HEK293 (cell line): ENCODE results near the gene AGFG1.
"Not testable (repeated sequence)": the region's sequence is repeated elsewhere in the genome, so short reads cannot be mapped to it uniquely, and the experiment has no call there.

Experiments used
- CTCF ChIA-PET: fragments of 350-600 bp; formaldehyde crosslinking; extraction: SDS; loops from one replicate; lab custom pipeline; 2021; ENCODE audit warnings: antibody characterized with exemption; lab: Yijun Ruan, JAX
- POLR2A ChIA-PET: fragments of 300-600 bp; formaldehyde crosslinking; extraction: SDS; loops from one replicate; lab custom pipeline; 2020; ENCODE audit warnings: antibody characterized with exemption, inconsistent platforms; lab: Yijun Ruan, JAX
- H3K27ac ChIP-seq: fragments of 200-500 bp; sonication (Bioruptor generic); 2 replicates; pipeline ENCODE4 v1.5.1; 2014; ENCODE audit warnings: low read depth, low read length, control low read depth, inconsistent platforms; ENCODE audit errors: extremely low read depth
- H3K36me3 ChIP-seq, 2 experiments: fragments of 200-500 bp in 1 of 2; sonication (Bioruptor generic) in 1 of 2; 1 replicate in 1 of 2; 2 replicates in 1 of 2; pipeline ENCODE4 v1.5.1; 2014 to 2017; ENCODE audit warnings: inconsistent platforms in 2 of 2, low read length in 2 of 2; ENCODE audit not compliant: control insufficient read depth in 2 of 2, insufficient read depth in 1 of 2
- H3K4me1 ChIP-seq: fragments of 200-500 bp; sonication (Bioruptor generic); 2 replicates; pipeline ENCODE4 v1.5.1; 2014; ENCODE audit warnings: mild to moderate bottlenecking, low read length, inconsistent platforms; ENCODE audit not compliant: control insufficient read depth, insufficient read depth
- H3K4me3 ChIP-seq: 2 replicates; pipeline ENCODE4 v1.5.1; 2011; ENCODE audit warnings: low read depth, mild to moderate bottlenecking, control low read depth, low read length, moderate library complexity
- H3K9me3 ChIP-seq: fragments of 200-500 bp; sonication (Bioruptor generic); 2 replicates; pipeline ENCODE4 v1.5.1; 2014; ENCODE audit warnings: low read depth, low read length, inconsistent platforms; ENCODE audit not compliant: control insufficient read depth, insufficient read depth
- HOXA7 ChIP-seq: sonication (generic); formaldehyde crosslinking; IDR thresholded peaks from 2 replicates; pipeline ENCODE4 v1.8.1; 2022; ENCODE audit warnings: missing genetic modification reagents, borderline replicate concordance
- KLF1 ChIP-seq: fragments of 450-650 bp; formaldehyde crosslinking; IDR thresholded peaks from 2 replicates; pipeline ENCODE4 v1.5.1; 2016; ENCODE audit warnings: missing biosample characterization, missing genetic modification characterization
- MZF1 ChIP-seq: fragments of 450-650 bp; formaldehyde crosslinking; IDR thresholded peaks from 2 replicates; pipeline ENCODE4 v1.5.1; 2017; ENCODE audit warnings: missing biosample characterization, missing genetic modification characterization, borderline replicate concordance
- SP7 ChIP-seq: fragments of 450-650 bp; formaldehyde crosslinking; IDR thresholded peaks from 2 replicates; pipeline ENCODE4 v1.5.1; 2016; ENCODE audit warnings: missing biosample characterization, missing genetic modification characterization
- YY2 ChIP-seq: fragments of 450-650 bp; formaldehyde crosslinking; IDR thresholded peaks from 2 replicates; pipeline ENCODE4 v1.5.1; 2016; ENCODE audit warnings: missing biosample characterization, missing genetic modification characterization
- ZBTB21 ChIP-seq: fragments of 450-650 bp; formaldehyde crosslinking; IDR thresholded peaks from 2 replicates; pipeline ENCODE4 v1.5.1; 2017; ENCODE audit warnings: missing biosample characterization, missing genetic modification characterization
- ZBTB26 ChIP-seq: fragments of 450-650 bp; formaldehyde crosslinking; optimal IDR thresholded peaks from 2 replicates; pipeline ENCODE3; 2016; ENCODE audit warnings: missing biosample characterization, mild to moderate bottlenecking, missing genetic modification characterization
- ZBTB6 ChIP-seq: fragments of 450-650 bp; formaldehyde crosslinking; IDR thresholded peaks from 2 replicates; pipeline ENCODE4 v1.5.1; 2017; ENCODE audit warnings: missing biosample characterization, missing genetic modification characterization
- ZNF146 ChIP-seq: fragments of 450-650 bp; formaldehyde crosslinking; IDR thresholded peaks from 2 replicates; pipeline ENCODE4 v1.5.1; 2016; ENCODE audit warnings: missing biosample characterization, missing genetic modification characterization
- ZNF16 ChIP-seq: fragments of 450-650 bp; formaldehyde crosslinking; IDR thresholded peaks from 2 replicates; pipeline ENCODE4 v1.5.1; 2016; ENCODE audit warnings: low read depth, missing biosample characterization, missing genetic modification characterization
- ZNF280D ChIP-seq: fragments of 450-650 bp; formaldehyde crosslinking; IDR thresholded peaks from 2 replicates; pipeline ENCODE4 v1.5.1; 2016; ENCODE audit warnings: missing biosample characterization, missing genetic modification characterization
- ZNF501 ChIP-seq: fragments of 450-650 bp; formaldehyde crosslinking; IDR thresholded peaks from 2 replicates; pipeline ENCODE4 v1.5.1; 2016; ENCODE audit warnings: missing biosample characterization, missing genetic modification characterization
- ZNF544 ChIP-seq: fragments of 450-650 bp; formaldehyde crosslinking; IDR thresholded peaks from 2 replicates; pipeline ENCODE4 v1.5.0; 2017; ENCODE audit warnings: missing biosample characterization, missing genetic modification characterization
- ZNF561 ChIP-seq: fragments of 450-650 bp; IDR thresholded peaks from 2 replicates; pipeline ENCODE4 v1.5.1; 2018; ENCODE audit warnings: missing biosample characterization, missing genetic modification characterization, borderline replicate concordance
- ZNF660 ChIP-seq: fragments of 450-650 bp; IDR thresholded peaks from 2 replicates; pipeline ENCODE4 v1.5.1; 2018; ENCODE audit warnings: missing biosample characterization, mild to moderate bottlenecking, missing genetic modification characterization
- ZNF830 ChIP-seq: fragments of 450-650 bp; IDR thresholded peaks from 2 replicates; pipeline ENCODE4 v1.5.0; 2018; ENCODE audit warnings: missing biosample characterization, missing genetic modification characterization, low read depth, mild to moderate bottlenecking, moderate library complexity
- TF ChIP-seq, protein P1 (sequence below): fragments of 450-650 bp; formaldehyde crosslinking; IDR thresholded peaks from 2 replicates; pipeline ENCODE4 v1.5.1; 2016; ENCODE audit warnings: missing biosample characterization, missing genetic modification characterization, borderline replicate concordance
- TF ChIP-seq, protein P2 (sequence below): fragments of 450-650 bp; formaldehyde crosslinking; IDR thresholded peaks from 2 replicates; pipeline ENCODE4 v1.5.1; 2016; ENCODE audit warnings: missing biosample characterization, missing genetic modification characterization

The AGFG1 gene

DNA sequence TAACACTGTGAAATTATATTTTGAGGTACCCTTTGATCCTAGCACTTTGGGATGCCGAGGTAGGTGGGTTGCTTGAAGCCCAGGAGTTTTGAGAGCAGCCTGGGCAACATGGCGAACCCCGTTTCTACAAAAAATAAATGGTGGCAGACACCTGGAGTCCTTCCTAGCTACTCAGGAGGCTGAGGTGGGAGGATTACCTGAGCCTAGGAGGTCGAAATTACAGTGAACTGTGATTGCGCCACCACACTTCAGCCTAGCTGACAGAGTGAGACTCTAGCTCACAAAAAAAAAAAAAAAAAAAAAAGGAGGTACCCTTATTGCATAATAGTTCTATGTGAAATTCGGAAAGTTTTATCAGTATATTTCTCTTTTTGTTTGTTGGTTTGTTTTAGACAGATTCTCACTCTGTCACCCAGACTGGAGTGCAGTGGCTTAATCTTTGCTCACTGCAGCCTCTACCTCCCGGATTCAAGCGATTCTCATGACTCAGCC, 67.6 kb downstream of the AGFG1 start (continued):
- no peak for TF ChIP-seq ZNF280D
- no peak for TF ChIP-seq ZNF544 (tag by site-specific recombination)

DNA sequence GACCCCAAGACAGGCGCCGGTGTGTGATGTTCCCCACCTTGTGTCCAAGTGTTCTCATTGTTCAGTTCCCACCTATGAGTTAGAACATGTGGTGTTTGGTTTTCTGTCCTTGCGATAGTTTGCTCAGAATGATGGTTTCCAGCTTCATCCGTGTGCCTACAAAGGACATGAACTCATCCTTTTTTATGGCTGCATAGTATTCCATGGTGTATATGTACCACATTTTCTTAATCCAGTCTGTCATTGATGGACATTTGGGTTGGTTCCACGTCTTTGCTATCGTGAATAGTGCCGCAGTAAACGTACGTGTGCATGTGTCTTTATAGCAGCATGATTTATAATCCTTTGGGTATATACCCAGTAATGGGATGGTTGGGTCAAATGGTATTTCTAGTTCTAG, 68.4 kb downstream of the AGFG1 start:
- CTCF ChIA-PET = interaction anchor here (0.6 kb wide), 1 partner anchor 15 kb away, joined by 3 read pairs; no protein-coding TSS in a partner anchor
- H3K4me1 ChIP-seq, H3K27ac ChIP-seq, H3K4me3 ChIP-seq, POLR2A ChIA-PET, H3K9me3 ChIP-seq: not testable (repeated sequence)
- TF ChIP-seq ZNF146 (tag by site-specific recombination) = peak; percentile 77
- H3K36me3 ChIP-seq = peaks cover 20 to 53% of the 10 kb centered on the region in 2 experiments

DNA sequence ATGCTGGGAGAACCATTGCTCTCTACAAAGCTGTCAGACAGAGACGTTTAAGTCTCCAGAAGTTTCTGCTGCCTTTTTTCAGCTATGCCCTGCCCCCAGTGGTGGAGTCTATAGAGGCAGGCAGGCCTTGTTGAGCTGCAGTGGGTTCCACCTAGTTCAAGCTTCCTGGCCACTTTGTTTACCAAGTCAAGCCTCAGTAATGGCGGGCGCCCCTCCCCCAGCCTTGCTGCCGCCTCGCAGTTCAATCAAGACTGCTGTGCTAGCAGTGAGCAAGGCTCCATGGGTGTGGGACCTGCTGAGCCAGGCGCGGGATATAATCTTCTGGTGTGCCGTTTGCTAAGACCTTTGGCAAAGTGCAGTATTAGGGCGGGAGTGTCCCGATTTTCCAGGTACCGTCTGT, 74.0 kb downstream of the AGFG1 start:
- Histone ChIP-seq H3K4me1 (no peaks in the 10 kb centered on the region), H3K36me3 (peaks cover 0 to 35% of the 10 kb centered on the region in 2 experiments; a peak in 2 of 3 replicates)
- CTCF ChIA-PET = interaction anchor here (1.2 to 1.8 kb wide), 3 partner anchors 9 to 140 kb away, joined by 3 to 4 read pairs (median 4); no protein-coding TSS in a partner anchor
- TF ChIP-seq HOXA7 (CRISPR knock-in tag) = no peak
- TF ChIP-seq ZBTB21 (tag by site-specific recombination) = no peak
- TF ChIP-seq KLF1 (tag by site-specific recombination) = no peak
- TF ChIP-seq SP7 (tag by site-specific recombination) = no peak
- no peak for TF ChIP-seq YY2 (tag by site-specific recombination)
- TF ChIP-seq ZNF660 (tag by site-specific recombination) = no peak
- no peak for TF ChIP-seq ZBTB6 (tag by site-specific recombination)
- TF ChIP-seq, protein P1, sequence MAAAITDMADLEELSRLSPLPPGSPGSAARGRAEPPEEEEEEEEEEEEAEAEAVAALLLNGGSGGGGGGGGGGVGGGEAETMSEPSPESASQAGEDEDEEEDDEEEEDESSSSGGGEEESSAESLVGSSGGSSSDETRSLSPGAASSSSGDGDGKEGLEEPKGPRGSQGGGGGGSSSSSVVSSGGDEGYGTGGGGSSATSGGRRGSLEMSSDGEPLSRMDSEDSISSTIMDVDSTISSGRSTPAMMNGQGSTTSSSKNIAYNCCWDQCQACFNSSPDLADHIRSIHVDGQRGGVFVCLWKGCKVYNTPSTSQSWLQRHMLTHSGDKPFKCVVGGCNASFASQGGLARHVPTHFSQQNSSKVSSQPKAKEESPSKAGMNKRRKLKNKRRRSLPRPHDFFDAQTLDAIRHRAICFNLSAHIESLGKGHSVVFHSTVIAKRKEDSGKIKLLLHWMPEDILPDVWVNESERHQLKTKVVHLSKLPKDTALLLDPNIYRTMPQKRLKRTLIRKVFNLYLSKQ = no peak
- no peak for TF ChIP-seq ZBTB26 (tag by site-specific recombination)
- TF ChIP-seq, protein P2, sequence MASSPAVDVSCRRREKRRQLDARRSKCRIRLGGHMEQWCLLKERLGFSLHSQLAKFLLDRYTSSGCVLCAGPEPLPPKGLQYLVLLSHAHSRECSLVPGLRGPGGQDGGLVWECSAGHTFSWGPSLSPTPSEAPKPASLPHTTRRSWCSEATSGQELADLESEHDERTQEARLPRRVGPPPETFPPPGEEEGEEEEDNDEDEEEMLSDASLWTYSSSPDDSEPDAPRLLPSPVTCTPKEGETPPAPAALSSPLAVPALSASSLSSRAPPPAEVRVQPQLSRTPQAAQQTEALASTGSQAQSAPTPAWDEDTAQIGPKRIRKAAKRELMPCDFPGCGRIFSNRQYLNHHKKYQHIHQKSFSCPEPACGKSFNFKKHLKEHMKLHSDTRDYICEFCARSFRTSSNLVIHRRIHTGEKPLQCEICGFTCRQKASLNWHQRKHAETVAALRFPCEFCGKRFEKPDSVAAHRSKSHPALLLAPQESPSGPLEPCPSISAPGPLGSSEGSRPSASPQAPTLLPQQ (tag by site-specific recombination) = no peak
- no peak for TF ChIP-seq ZNF16 (tag by site-specific recombination)
- TF ChIP-seq MZF1 (tag by site-specific recombination) = no peak
- no peak for TF ChIP-seq ZNF830
- no peak for TF ChIP-seq ZNF561 (tag by site-specific recombination)
- TF ChIP-seq ZNF501 (tag by site-specific recombination) = no peak
- TF ChIP-seq, all 188 proteins: peak for 0
- Histone ChIP-seq H3K9me3 (no peaks in the 10 kb centered on the region), H3K27ac (no peak overlapping the region), H3K4me3 (no peak overlapping the region)
- POLR2A ChIA-PET = no interaction called here
